22Rv1 (cell line): ENCODE results near the gene RASA3.
"Not testable (repeated sequence)": the region's sequence is repeated elsewhere in the genome, so short reads cannot be mapped to it uniquely, and the experiment has no call there.

Experiments
- H3K27ac ChIP-seq: fragments of 450-650 bp; 2 replicates; pipeline ENCODE4 v1.5.1; 2017
- CTCF ChIP-seq: fragments of 450-650 bp; IDR thresholded peaks from 2 replicates; pipeline ENCODE4 v1.5.1; 2017; ENCODE audit warnings: mild to moderate bottlenecking
- ZFX ChIP-seq: fragments of 450-650 bp; IDR thresholded peaks from 2 replicates; pipeline ENCODE4 v1.6.1; 2017; ENCODE audit warnings: antibody characterized with exemption, borderline replicate concordance

RASA3 gene

GRCh38 chr13:114161644-114162532 lies 29.5 kb upstream of the RASA3 start:
- TF ChIP-seq CTCF (no peak), ZFX (no peak)
- no peak overlapping the region for H3K27ac ChIP-seq

GRCh38 chr13:114161028-114161556 lies 28.7 kb upstream of the RASA3 start:
- H3K27ac ChIP-seq: no peak overlapping the region
- TF ChIP-seq ZFX (no peak), CTCF (no peak)

GRCh38 chr13:114158869-114159666 lies 26.6 kb upstream of the RASA3 start:
- not testable (repeated sequence) for H3K27ac ChIP-seq

- TF ChIP-seq ZFX (no peak), CTCF (no peak)
- H3K27ac ChIP-seq: no peak overlapping the region
Observed at GRCh38 chr13:114157869-114158495, 25.6 kb upstream of the RASA3 start.

- H3K27ac ChIP-seq: no peak overlapping the region
- TF ChIP-seq ZFX: no peak
- TF ChIP-seq CTCF: no peak
Observed at GRCh38 chr13:114155926-114156883, 23.8 kb upstream of the RASA3 start.

- no peak for TF ChIP-seq ZFX
- TF ChIP-seq CTCF: no peak
- H3K27ac ChIP-seq: no peak overlapping the region
Observed at GRCh38 chr13:114155320-114155719, 22.9 kb upstream of the RASA3 start.
